OCI-LY3 (cell line): ENCODE data around the gene PCDHGA6.
"Not testable (repeated sequence)": the region's sequence is repeated elsewhere in the genome, so short reads cannot be mapped to it uniquely, and the experiment has no call there.

Experiments used
- H2AFZ ChIP-seq: fragments of 200-600, 300-600 bp; shearing (Covaris generic); 2 replicates; pipeline ENCODE4 v1.6.0; 2014; ENCODE audit warnings: antibody characterized with exemption, low read depth, low read length
- H3K27ac ChIP-seq: fragments of 200-600, 300-600 bp; sonication (generic); 2 replicates; pipeline ENCODE4 v1.5.1; 2014; ENCODE audit warnings: mild to moderate bottlenecking, low read length, moderate library complexity, mixed read lengths
- H3K27me3 ChIP-seq: fragments of 200-600, 300-600 bp; sonication (generic); 2 replicates; pipeline ENCODE4 v1.6.1; 2014; ENCODE audit warnings: low read depth, low read length, mixed read lengths
- H3K36me3 ChIP-seq: fragments of 200-600, 300-600 bp; sonication (generic); replicated peaks from 2 replicates; pipeline ENCODE3; 2014; ENCODE audit warnings: low read depth, low read length, mixed read lengths
- H3K4me1 ChIP-seq: fragments of 300-600, 200-600 bp; sonication (generic); 2 replicates; pipeline ENCODE4 v1.6.1; 2014; ENCODE audit warnings: low read length, mixed read lengths
- H3K4me2 ChIP-seq: fragments of 200-600, 300-600 bp; sonication (generic); 2 replicates; pipeline ENCODE4 v1.6.1; 2014; ENCODE audit warnings: low read length, mixed read lengths
- H3K4me3 ChIP-seq: fragments of 300-600, 200-600 bp; sonication (generic); 2 replicates; pipeline ENCODE4 v1.5.1; 2014; ENCODE audit warnings: antibody characterized with exemption, mild to moderate bottlenecking, low read length, moderate library complexity
- H3K79me2 ChIP-seq: fragments of 300-600, 200-600 bp; shearing (Covaris generic); 2 replicates; pipeline ENCODE4 v1.6.1; 2014; ENCODE audit warnings: mild to moderate bottlenecking, low read length, mixed read lengths
- H3K9ac ChIP-seq: fragments of 300-600, 200-600 bp; shearing (Covaris generic); 2 replicates; pipeline ENCODE4 v1.6.0; 2014; ENCODE audit warnings: mild to moderate bottlenecking, low read length, moderate library complexity
- H3K9me3 ChIP-seq: fragments of 200-600, 300-600 bp; shearing (Covaris generic); 2 replicates; pipeline ENCODE4 v1.6.1; 2014; ENCODE audit warnings: low read length, mixed read lengths; ENCODE audit not compliant: insufficient read depth
- H4K20me1 ChIP-seq: fragments of 200-600, 300-600 bp; sonication (generic); 2 replicates; pipeline ENCODE4 v1.6.1; 2016; ENCODE audit warnings: low read length, mixed read lengths; ENCODE audit not compliant: insufficient read depth
- EZH2phosphoT487 ChIP-seq: fragments of 200-600 bp; shearing (Covaris generic); IDR thresholded peaks from 2 replicates; pipeline ENCODE4 v1.6.1; 2018; ENCODE audit warnings: antibody characterized with exemption, mixed run types, low read depth
- TF ChIP-seq, protein P1 (sequence below): fragments of 200-600, 300-600 bp; sonication (generic); IDR thresholded peaks from 2 replicates; pipeline ENCODE4 v1.5.1; 2014; ENCODE audit warnings: antibody characterized with exemption, low read length, low read depth

The PCDHGA6 gene

DNA sequence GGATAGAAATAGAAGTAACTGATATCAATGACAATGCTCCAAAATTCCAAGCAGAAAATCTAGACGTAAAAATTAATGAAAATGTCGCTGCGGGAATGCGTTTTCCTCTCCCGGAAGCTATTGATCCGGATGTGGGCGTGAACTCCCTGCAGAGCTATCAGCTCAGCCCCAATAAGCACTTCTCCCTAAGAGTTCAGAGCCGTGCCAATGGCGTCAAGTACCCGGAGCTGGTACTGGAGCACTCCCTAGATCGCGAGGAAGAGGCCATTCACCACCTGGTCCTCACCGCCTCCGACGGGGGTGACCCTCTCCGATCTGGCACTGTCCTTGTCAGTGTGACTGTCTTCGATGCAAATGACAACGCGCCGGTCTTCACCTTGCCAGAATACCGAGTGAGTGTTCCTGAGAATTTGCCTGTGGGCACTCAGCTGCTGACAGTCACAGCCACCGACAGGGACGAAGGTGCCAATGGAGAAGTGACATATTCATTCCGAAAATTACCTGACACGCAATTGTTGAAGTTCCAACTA lies 39.9 kb downstream of the PCDHGA6 start:
- no peaks in the 10 kb centered on the region for H3K79me2 ChIP-seq
- no peaks in the 10 kb centered on the region for H3K9me3 ChIP-seq
- no peak overlapping the region for H3K27ac ChIP-seq
- TF ChIP-seq EZH2phosphoT487, result no peak
- TF ChIP-seq, protein P1, sequence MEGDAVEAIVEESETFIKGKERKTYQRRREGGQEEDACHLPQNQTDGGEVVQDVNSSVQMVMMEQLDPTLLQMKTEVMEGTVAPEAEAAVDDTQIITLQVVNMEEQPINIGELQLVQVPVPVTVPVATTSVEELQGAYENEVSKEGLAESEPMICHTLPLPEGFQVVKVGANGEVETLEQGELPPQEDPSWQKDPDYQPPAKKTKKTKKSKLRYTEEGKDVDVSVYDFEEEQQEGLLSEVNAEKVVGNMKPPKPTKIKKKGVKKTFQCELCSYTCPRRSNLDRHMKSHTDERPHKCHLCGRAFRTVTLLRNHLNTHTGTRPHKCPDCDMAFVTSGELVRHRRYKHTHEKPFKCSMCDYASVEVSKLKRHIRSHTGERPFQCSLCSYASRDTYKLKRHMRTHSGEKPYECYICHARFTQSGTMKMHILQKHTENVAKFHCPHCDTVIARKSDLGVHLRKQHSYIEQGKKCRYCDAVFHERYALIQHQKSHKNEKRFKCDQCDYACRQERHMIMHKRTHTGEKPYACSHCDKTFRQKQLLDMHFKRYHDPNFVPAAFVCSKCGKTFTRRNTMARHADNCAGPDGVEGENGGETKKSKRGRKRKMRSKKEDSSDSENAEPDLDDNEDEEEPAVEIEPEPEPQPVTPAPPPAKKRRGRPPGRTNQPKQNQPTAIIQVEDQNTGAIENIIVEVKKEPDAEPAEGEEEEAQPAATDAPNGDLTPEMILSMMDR, result no peak
- H2AFZ ChIP-seq, result peak overlapping the region; percentile 97
- peak overlapping the region; percentile 89 for H3K4me3 ChIP-seq
- no peaks in the 10 kb centered on the region for H3K27me3 ChIP-seq
- peak overlapping the region; percentile 59 for H3K9ac ChIP-seq
- H3K4me1 ChIP-seq, result no peaks in the 10 kb centered on the region
- peak overlapping the region; percentile 83 for H3K4me2 ChIP-seq
- H4K20me1 ChIP-seq, result no peaks in the 10 kb centered on the region
- H3K36me3 ChIP-seq, result no peaks in the 10 kb centered on the region

DNA sequence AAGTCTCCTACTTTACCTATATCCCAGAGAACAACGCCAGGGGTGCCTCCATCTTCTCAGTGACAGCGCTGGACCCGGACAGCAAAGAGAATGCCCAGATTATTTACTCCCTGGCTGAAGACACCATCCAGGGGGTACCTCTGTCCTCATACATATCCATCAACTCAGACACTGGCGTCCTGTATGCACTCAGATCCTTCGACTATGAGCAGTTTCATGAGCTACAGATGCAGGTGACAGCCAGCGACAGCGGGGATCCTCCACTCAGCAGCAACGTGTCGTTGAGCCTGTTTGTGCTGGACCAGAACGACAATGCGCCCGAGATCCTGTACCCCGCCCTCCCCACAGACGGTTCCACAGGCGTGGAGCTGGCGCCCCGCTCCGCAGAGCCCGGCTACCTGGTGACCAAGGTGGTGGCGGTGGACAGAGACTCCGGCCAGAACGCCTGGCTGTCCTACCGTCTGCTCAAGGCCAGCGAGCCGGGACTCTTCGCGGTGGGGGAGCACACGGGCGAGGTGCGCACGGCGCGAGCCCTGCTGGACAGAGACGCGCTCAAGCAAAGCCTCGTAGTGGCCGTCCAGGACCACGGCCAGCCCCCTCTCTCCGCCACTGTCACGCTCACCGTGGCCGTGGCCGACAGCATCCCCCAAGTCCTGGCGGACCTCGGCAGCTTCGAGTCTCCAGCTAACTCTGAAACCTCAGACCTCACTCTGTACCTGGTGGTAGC lies 41.0 kb downstream of the PCDHGA6 start:
- H3K4me1 ChIP-seq, H3K9me3 ChIP-seq, H3K27ac ChIP-seq, H3K36me3 ChIP-seq, H3K27me3 ChIP-seq, H2AFZ ChIP-seq, H4K20me1 ChIP-seq, H3K4me3 ChIP-seq, H3K9ac ChIP-seq, H3K79me2 ChIP-seq, H3K4me2 ChIP-seq: not testable (repeated sequence)

DNA sequence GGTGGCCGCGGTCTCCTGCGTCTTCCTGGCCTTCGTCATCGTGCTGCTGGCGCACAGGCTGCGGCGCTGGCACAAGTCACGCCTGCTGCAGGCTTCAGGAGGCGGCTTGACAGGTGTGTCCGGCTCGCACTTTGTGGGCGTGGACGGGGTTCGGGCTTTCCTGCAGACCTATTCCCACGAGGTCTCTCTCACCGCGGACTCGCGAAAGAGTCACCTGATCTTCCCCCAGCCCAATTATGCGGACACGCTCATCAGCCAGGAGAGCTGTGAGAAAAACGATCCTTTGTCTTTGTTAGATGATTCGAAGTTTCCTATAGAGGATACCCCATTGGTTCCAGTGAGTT lies 41.6 kb downstream of the PCDHGA6 start:
- H2AFZ ChIP-seq, H3K9me3 ChIP-seq, H3K36me3 ChIP-seq, H3K4me1 ChIP-seq, H3K27me3 ChIP-seq, H3K4me3 ChIP-seq, H3K9ac ChIP-seq, H4K20me1 ChIP-seq, H3K79me2 ChIP-seq, H3K4me2 ChIP-seq, H3K27ac ChIP-seq: not testable (repeated sequence)

DNA sequence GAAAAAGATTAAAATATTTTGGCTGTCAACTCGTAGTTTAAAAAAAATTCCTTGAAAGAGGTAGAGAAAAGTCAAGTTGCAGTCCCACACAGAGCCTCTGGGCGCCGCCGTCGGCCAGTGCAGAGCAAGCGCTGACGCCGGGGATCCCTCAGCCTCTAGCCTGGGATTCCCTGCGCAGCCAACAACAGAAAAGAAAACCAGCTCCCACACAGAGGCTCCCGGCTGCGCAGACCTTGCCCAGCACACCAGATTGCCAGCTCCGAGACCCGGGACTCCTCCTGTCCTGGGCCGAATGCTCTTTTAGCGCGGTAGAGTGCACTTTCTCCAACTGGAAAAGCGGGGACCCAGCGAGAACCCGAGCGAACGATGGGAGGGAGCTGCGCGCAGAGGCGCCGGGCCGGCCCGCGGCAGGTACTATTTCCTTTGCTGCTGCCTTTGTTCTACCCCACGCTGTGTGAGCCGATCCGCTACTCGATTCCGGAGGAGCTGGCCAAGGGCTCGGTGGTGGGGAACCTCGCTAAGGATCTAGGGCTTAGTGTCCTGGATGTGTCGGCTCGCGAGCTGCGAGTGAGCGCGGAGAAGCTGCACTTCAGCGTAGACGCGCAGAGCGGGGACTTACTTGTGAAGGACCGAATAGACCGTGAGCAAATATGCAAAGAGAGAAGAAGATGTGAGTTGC lies 43.9 kb downstream of the PCDHGA6 start, which contains the start of gene PCDHGB7:
TSS of gene PCDHGB7 (plus strand) at position 184 of the 679 bp plus-strand sequence. CDS start at position 367, 183 bp downstream.
- not testable (repeated sequence) for H3K27ac ChIP-seq, H3K79me2 ChIP-seq, H2AFZ ChIP-seq, H3K36me3 ChIP-seq, H3K4me2 ChIP-seq, H3K9me3 ChIP-seq, H3K9ac ChIP-seq, H3K4me1 ChIP-seq, H3K4me3 ChIP-seq, H3K27me3 ChIP-seq, H4K20me1 ChIP-seq
- TF ChIP-seq, protein P1, result peak; percentile 36
